B cell (primary cell): ENCODE measurements around the gene TRIP13. TPM values are rescaled to one million over a fixed set of nuclear protein-coding genes. Genes with fewer than 3 reads are reported as not detected.

Source experiments
- ATAC-seq: fragments of 200-7000 bp; cut with Tn5 transposase; one replicate; pipeline ENCODE4 v1.10.0; 2021; ENCODE audit warnings: low read depth, mild to moderate bottlenecking, moderate number of reproducible peaks, moderate library complexity
- CTCF ChIA-PET: fragments of 350-600 bp; sonication (Branson Sonifier 250); formaldehyde crosslinking; loops from one replicate; lab custom pipeline; 2021; ENCODE audit warnings: antibody characterized with exemption, inconsistent platforms; lab: Charles Lee
- POLR2A ChIA-PET: fragments of 350-600 bp; sonication (Branson Sonifier 250); formaldehyde crosslinking; loops from one replicate; lab custom pipeline; 2021; ENCODE audit warnings: antibody characterized with exemption; lab: Charles Lee
- DNase-seq: peaks from one replicate; pipeline ENCODE4 v3.0.0; 2013
- H2AFZ ChIP-seq: 2 replicates; pipeline ENCODE4 v1.6.1; 2012; ENCODE audit warnings: mild to moderate bottlenecking, low read depth, low read length; ENCODE audit not compliant: insufficient read depth, poor library complexity, severe bottlenecking
- H3K27ac ChIP-seq, 2 donors: 1 replicate in 1 of 2; 2 replicates in 1 of 2; pipeline ENCODE4 v1.5.1; 2012 to 2013; ENCODE audit warnings: low read length in 2 of 2, mild to moderate bottlenecking in 2 of 2, moderate library complexity in 1 of 2
- H3K27me3 ChIP-seq, 4 experiments: fragments of 200-600 bp in 1 of 4; sonication (generic) in 1 of 4; replicated peaks in 1 of 4; 1 replicate in 2 of 4; 2 replicates in 2 of 4; pipeline versions ENCODE4 v1.6.1 to v1.7.0; 2013 to 2016; ENCODE audit warnings: low read length in 3 of 4, mild to moderate bottlenecking in 2 of 4, mixed read lengths in 1 of 4, moderate library complexity in 1 of 4; ENCODE audit not compliant: insufficient read depth in 4 of 4, control insufficient read depth in 3 of 4; ENCODE audit errors: control extremely low read depth in 1 of 4
- H3K36me3 ChIP-seq, 2 experiments: replicated peaks in 1 of 2; 1 replicate in 1 of 2; 2 replicates in 1 of 2; pipeline versions ENCODE4 v1.6.1 to v1.7.1; 2013; ENCODE audit warnings: low read length in 1 of 2; ENCODE audit not compliant: insufficient read depth in 2 of 2, control insufficient read depth in 1 of 2; ENCODE audit errors: control extremely low read depth in 1 of 2, extremely low read depth in 1 of 2
- H3K4me1 ChIP-seq, 2 donors: fragments of 200-600 bp in 1 of 2; sonication (generic) in 1 of 2; 1 replicate in 1 of 2; 2 replicates in 1 of 2; pipeline versions ENCODE4 v1.5.1 to v1.6.1; 2013 to 2017; ENCODE audit warnings: low read length in 2 of 2; ENCODE audit not compliant: control insufficient read depth in 2 of 2, insufficient read depth in 2 of 2
- H3K4me2 ChIP-seq: replicated peaks from 2 replicates; pipeline ENCODE3; 2012; ENCODE audit warnings: mild to moderate bottlenecking, low read depth, low read length; ENCODE audit not compliant: poor library complexity, severe bottlenecking
- H3K4me3 ChIP-seq, 5 experiments: fragments of 200-600 bp in 1 of 5; sonication (generic) in 1 of 5; 1 replicate in 3 of 5; 2 replicates in 2 of 5; pipeline versions ENCODE4 v1.5.1 to v1.7.0; 2011 to 2016; ENCODE audit warnings: low read length in 4 of 5, mild to moderate bottlenecking in 4 of 5, low read depth in 2 of 5, control low read depth in 1 of 5, moderate library complexity in 1 of 5; ENCODE audit not compliant: insufficient read depth in 1 of 5; ENCODE audit errors: control extremely low read depth in 1 of 5, extremely low read depth in 1 of 5
- H3K79me2 ChIP-seq: fragments of 200-600 bp; sonication (generic); one replicate; pipeline ENCODE4 v1.6.0; 2016; ENCODE audit warnings: low read length; ENCODE audit not compliant: control insufficient read depth, insufficient read depth
- H3K9ac ChIP-seq: fragments of 200-600 bp; sonication (generic); 2 replicates; pipeline ENCODE4 v1.6.1; 2017; ENCODE audit warnings: mild to moderate bottlenecking, low read length, moderate library complexity
- H3K9me3 ChIP-seq, 3 donors: one replicate each; pipeline versions ENCODE4 v1.6.1 to v1.7.1; 2013; ENCODE audit warnings: low read length in 2 of 3; ENCODE audit not compliant: control insufficient read depth in 2 of 3, insufficient read depth in 1 of 3; ENCODE audit errors: control extremely low read depth in 1 of 3
- H4K20me1 ChIP-seq: 2 replicates; pipeline ENCODE4 v1.6.0; 2012; ENCODE audit warnings: mild to moderate bottlenecking, low read length; ENCODE audit not compliant: insufficient read depth, control insufficient read depth, poor library complexity, severe bottlenecking
- H3K27ac Mint-ChIP-seq: one replicate; pipeline ENCODE4 v1.8.0; 2021; ENCODE audit warnings: mixed read lengths
- H3K27me3 Mint-ChIP-seq: one replicate; pipeline ENCODE4 v1.8.0; 2021; ENCODE audit warnings: mixed read lengths
- H3K4me1 Mint-ChIP-seq: one replicate; pipeline ENCODE4 v1.8.0; 2021; ENCODE audit warnings: mixed read lengths
- H3K4me3 Mint-ChIP-seq: one replicate; pipeline ENCODE4 v1.8.0; 2021; ENCODE audit warnings: mixed read lengths
- H3K9me3 Mint-ChIP-seq: one replicate; pipeline ENCODE4 v1.8.0; 2022; ENCODE audit warnings: mixed read lengths; ENCODE audit not compliant: insufficient read depth
- EZH2 ChIP-seq: IDR thresholded peaks from 2 replicates; pipeline ENCODE4 v1.6.1; 2012; ENCODE audit warnings: borderline replicate concordance, low read depth, mild to moderate bottlenecking, moderate library complexity, low read length; ENCODE audit not compliant: insufficient read depth, poor library complexity, severe bottlenecking
- WGBS: methylation state at CpG from one replicate; pipeline ENCODE4 v1.1.5; 2013; ENCODE audit warnings: missing lambda C conversion rate; ENCODE audit not compliant: insufficient coverage; 5-methylcytosine and 5-hydroxymethylcytosine counted together
- intact Hi-C: fragments of 100-400 bp; cut with micrococcal nuclease; formaldehyde crosslinking; loops from one replicate; pipeline ENCODE4 v1.10.0; 2022
- polyA plus RNA-seq: library from polyadenylated mRNA; depleted of rRNA; stranded (reverse); fragments of >200 nt; gene quantifications from 2 replicates; pipeline ENCODE4 v1.2.3, GENCODE V29; 2012
- total RNA-seq, 2 donors: library from RNA; stranded (reverse); fragments of 120-200 nt in 1 of 2; gene quantifications; 1 replicate in 1 of 2; 2 replicates in 1 of 2; pipeline versions ENCODE4 v1.2.3 to v1.2.4, GENCODE V29; 2013 to 2022
- TF ChIP-seq, protein P1 (sequence below): fragments of 200-600 bp; IDR thresholded peaks from one replicate; pipeline ENCODE4 v1.8.0; 2022; ENCODE audit warnings: antibody characterized with exemption, mild to moderate bottlenecking

The TRIP13 gene
- total and polyA plus RNA-seq, 2 donors (not counting 1 experiment from before 2014, with no cell fraction given) = 0.63 to 1.1 TPM

DNA sequence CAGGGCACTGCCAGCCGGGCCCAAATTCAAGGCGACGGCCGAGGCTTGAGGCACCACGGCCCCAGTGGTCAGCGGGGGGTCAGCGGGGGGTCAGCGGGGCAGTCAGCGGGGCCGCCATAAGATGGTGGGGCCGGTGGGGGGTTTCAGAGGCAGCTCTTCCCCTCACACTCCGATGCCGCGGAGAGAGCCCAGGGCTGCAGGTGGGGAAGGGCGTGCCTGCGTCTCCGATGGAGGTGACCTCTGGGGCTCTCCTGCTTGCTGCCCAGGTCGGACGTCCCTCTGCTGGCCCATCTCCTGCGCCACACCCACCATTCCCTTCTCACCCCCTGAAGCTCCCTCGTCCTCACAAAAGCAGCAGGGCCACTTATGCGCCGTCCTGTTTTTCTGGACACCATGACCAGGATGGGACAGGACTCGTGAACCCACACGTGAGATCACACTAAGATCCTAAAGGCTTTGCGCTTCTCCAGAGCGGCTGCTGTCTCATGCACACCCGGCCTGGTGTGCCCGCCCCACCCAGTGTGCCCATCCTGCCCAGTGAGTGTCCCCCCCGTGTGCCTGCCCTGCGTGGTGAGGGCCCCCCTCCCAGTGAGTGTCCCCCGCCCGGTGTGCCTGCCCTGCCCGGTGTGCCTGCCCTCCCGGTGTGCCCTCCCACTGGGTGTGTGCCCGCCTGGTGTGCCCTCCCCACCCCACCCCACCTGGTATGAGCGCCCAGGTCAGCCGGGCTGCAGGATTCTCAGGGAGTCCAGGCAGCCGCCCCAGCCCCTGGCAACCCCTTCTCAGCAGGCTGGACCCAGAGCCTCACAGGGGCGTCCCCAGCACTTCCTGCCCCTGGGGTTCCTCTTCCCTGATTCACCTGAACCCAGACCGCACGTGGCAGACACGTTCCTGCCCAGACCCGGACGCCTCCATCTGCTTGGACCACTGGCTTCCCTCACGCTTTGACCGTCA lies 67.2 kb downstream of the TRIP13 start:
- H3K4me1 ChIP-seq = peaks cover 0 to 8% of the 10 kb centered on the region in 2 donors
- DNase-seq (no peak), ATAC-seq (no peak)
- TF ChIP-seq EZH2 = no peak
- TF ChIP-seq, protein P1, sequence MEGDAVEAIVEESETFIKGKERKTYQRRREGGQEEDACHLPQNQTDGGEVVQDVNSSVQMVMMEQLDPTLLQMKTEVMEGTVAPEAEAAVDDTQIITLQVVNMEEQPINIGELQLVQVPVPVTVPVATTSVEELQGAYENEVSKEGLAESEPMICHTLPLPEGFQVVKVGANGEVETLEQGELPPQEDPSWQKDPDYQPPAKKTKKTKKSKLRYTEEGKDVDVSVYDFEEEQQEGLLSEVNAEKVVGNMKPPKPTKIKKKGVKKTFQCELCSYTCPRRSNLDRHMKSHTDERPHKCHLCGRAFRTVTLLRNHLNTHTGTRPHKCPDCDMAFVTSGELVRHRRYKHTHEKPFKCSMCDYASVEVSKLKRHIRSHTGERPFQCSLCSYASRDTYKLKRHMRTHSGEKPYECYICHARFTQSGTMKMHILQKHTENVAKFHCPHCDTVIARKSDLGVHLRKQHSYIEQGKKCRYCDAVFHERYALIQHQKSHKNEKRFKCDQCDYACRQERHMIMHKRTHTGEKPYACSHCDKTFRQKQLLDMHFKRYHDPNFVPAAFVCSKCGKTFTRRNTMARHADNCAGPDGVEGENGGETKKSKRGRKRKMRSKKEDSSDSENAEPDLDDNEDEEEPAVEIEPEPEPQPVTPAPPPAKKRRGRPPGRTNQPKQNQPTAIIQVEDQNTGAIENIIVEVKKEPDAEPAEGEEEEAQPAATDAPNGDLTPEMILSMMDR = no peak
- H2AFZ ChIP-seq = no peak overlapping the region
- no peak overlapping the region for H3K27ac Mint-ChIP-seq
- H3K9me3 ChIP-seq = peaks cover 0 to 4% (median 0%) of the 10 kb centered on the region in 3 donors
- peaks cover 0 to 51% (median 4%) of the 10 kb centered on the region in 4 experiments for H3K27me3 ChIP-seq
- no peaks in the 10 kb centered on the region for H3K36me3 ChIP-seq
- intact Hi-C loops = no loop called here
- H3K4me3 Mint-ChIP-seq = no peak overlapping the region
- H3K4me3 ChIP-seq = no peak overlapping the region
- peaks cover 10% of the 10 kb centered on the region for H3K4me1 Mint-ChIP-seq
- CTCF ChIA-PET = no interaction called here
- H3K79me2 ChIP-seq = no peaks in the 10 kb centered on the region
- peaks cover 57% of the 10 kb centered on the region for H3K27me3 Mint-ChIP-seq
- H3K4me2 ChIP-seq = no peak overlapping the region
- WGBS = 76% methylated on average over 41 of the region's 47 CpGs
- no peak overlapping the region for H3K27ac ChIP-seq
- no peaks in the 10 kb centered on the region for H4K20me1 ChIP-seq
- H3K9ac ChIP-seq = no peak overlapping the region
- POLR2A ChIA-PET = no interaction called here
- no peaks in the 10 kb centered on the region for H3K9me3 Mint-ChIP-seq

DNA sequence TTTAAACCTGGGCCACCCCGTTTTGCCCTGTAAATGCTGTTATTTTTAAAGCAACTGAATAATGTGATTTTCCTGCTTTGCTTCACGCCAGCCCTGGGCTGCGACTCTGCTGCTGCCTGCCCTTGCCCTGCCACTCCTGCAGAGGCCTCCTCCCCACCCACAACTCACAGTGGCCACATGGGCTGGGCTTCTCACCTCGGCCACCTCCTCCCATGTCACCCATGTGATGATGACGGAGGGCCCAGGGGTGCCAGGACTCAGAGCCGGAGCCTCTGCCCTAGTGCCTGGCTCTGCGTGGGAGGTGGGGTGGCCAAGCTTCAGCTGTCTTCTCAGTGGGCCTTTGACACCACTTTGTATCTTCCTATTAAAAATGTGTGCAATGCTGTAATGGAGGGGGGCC lies 67.9 kb downstream of the TRIP13 start:
- Histone ChIP-seq H4K20me1 (no peaks in the 10 kb centered on the region), H3K4me2 (no peak overlapping the region), H3K79me2 (no peaks in the 10 kb centered on the region), H3K9me3 (peaks cover 0 to 7% (median 0%) of the 10 kb centered on the region in 3 donors), H3K27ac (no peak overlapping the region), H3K4me3 (no peak overlapping the region), H3K9ac (no peak overlapping the region), H3K36me3 (no peaks in the 10 kb centered on the region), H3K4me1 (peaks cover 0 to 8% of the 10 kb centered on the region in 2 donors), H3K27me3 (peaks cover 0 to 56% (median 6%) of the 10 kb centered on the region in 4 experiments), H2AFZ (no peak overlapping the region)
- intact Hi-C loops = no loop called here
- peaks cover 10% of the 10 kb centered on the region for H3K4me1 Mint-ChIP-seq
- no peak for DNase-seq
- CTCF ChIA-PET = no interaction called here
- H3K27me3 Mint-ChIP-seq = peaks cover 57% of the 10 kb centered on the region
- ATAC-seq = no peak
- POLR2A ChIA-PET = no interaction called here
- TF ChIP-seq, protein P1 = no peak
- TF ChIP-seq EZH2 = no peak
- 61% methylated on average over 5 of the region's 7 CpGs for WGBS
- H3K9me3 Mint-ChIP-seq = no peaks in the 10 kb centered on the region
- no peak overlapping the region for H3K4me3 Mint-ChIP-seq
- H3K27ac Mint-ChIP-seq = no peak overlapping the region
